Measurements from ENCODE around the gene CLUH.

DNA sequence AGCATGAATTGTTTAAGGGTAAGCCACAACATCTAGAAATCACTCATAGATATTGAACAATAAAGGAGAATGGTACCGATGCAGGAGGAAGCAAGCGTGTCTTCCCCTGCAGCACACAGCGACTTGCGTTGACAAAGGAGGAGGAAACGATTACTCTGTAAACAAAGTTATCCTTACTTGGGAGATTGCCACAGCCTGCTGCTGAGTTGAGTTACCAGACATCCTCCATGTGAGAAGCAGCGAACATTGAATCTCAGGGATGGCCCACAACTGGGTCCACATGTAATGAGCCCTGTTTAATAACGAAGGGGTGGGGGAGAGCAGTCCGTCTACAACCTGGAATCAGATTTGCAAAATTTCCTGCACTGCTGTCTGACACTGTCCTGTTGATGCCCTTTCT, 27.7 kb downstream of the CLUH start:
- TF ChIP-seq POLR2A (IDR thresholded peaks at IDR 0.05; ENCODE audit: low read length) (no peak), GATA1 (IDR thresholded peaks at IDR 0.05; ENCODE audit: low read depth, low read length) (no peak)

Data from erythroblast (primary cell).